ENCODE measurements around the gene SYNM.

DNA sequence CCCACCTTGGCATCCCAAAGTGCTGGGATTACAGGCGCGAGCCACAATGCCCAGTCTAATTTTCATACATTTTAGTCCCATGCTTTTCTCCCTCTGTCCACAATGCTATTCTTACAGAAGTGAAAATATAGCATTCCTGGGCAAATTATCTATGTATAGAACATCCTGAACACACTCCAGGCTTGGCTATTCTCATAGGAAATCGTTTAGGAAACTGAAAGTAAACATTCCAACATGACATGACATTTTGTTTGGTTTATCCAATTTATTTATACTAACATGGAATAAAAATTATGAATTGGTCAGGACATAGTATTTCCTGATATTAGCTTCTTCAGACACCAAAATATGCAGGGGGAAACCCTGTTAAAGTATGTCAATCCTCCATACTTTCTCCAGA, 52.6 kb downstream of the SYNM start:
- TF ChIP-seq PPARA (CRISPR knock-in tag; IDR thresholded peaks at IDR 0.05; ENCODE audit: borderline replicate concordance): no peak
- no peak for TF ChIP-seq CSDC2 (CRISPR knock-in tag; IDR thresholded peaks at IDR 0.05)
- TF ChIP-seq ISL1 (CRISPR knock-in tag; IDR thresholded peaks at IDR 0.05): no peak
- TF ChIP-seq, protein P1, sequence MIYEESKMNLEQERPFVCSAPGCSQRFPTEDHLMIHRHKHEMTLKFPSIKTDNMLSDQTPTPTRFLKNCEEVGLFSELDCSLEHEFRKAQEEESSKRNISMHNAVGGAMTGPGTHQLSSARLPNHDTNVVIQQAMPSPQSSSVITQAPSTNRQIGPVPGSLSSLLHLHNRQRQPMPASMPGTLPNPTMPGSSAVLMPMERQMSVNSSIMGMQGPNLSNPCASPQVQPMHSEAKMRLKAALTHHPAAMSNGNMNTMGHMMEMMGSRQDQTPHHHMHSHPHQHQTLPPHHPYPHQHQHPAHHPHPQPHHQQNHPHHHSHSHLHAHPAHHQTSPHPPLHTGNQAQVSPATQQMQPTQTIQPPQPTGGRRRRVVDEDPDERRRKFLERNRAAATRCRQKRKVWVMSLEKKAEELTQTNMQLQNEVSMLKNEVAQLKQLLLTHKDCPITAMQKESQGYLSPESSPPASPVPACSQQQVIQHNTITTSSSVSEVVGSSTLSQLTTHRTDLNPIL (CRISPR knock-in tag; IDR thresholded peaks at IDR 0.05; ENCODE audit: low read depth): no peak
- TF ChIP-seq, protein P2, sequence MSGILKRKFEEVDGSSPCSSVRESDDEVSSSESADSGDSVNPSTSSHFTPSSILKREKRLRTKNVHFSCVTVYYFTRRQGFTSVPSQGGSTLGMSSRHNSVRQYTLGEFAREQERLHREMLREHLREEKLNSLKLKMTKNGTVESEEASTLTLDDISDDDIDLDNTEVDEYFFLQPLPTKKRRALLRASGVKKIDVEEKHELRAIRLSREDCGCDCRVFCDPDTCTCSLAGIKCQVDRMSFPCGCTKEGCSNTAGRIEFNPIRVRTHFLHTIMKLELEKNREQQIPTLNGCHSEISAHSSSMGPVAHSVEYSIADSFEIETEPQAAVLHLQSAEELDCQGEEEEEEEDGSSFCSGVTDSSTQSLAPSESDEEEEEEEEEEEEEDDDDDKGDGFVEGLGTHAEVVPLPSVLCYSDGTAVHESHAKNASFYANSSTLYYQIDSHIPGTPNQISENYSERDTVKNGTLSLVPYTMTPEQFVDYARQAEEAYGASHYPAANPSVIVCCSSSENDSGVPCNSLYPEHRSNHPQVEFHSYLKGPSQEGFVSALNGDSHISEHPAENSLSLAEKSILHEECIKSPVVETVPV (CRISPR knock-in tag; IDR thresholded peaks at IDR 0.05): no peak
- TF ChIP-seq SNAI2 (CRISPR knock-in tag; IDR thresholded peaks at IDR 0.05): no peak
- TF ChIP-seq ZFP3 (CRISPR knock-in tag; IDR thresholded peaks at IDR 0.05): no peak
- TF ChIP-seq ZFP30 (CRISPR knock-in tag; IDR thresholded peaks at IDR 0.05): no peak
- TF ChIP-seq RARB (CRISPR knock-in tag; IDR thresholded peaks at IDR 0.05): no peak
- TF ChIP-seq ZC3H10 (CRISPR knock-in tag; IDR thresholded peaks at IDR 0.05): no peak
- TF ChIP-seq, protein P3, sequence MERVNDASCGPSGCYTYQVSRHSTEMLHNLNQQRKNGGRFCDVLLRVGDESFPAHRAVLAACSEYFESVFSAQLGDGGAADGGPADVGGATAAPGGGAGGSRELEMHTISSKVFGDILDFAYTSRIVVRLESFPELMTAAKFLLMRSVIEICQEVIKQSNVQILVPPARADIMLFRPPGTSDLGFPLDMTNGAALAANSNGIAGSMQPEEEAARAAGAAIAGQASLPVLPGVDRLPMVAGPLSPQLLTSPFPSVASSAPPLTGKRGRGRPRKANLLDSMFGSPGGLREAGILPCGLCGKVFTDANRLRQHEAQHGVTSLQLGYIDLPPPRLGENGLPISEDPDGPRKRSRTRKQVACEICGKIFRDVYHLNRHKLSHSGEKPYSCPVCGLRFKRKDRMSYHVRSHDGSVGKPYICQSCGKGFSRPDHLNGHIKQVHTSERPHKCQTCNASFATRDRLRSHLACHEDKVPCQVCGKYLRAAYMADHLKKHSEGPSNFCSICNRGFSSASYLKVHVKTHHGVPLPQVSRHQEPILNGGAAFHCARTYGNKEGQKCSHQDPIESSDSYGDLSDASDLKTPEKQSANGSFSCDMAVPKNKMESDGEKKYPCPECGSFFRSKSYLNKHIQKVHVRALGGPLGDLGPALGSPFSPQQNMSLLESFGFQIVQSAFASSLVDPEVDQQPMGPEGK (CRISPR knock-in tag; IDR thresholded peaks at IDR 0.05; ENCODE audit: borderline replicate concordance): no peak

All from SK-N-SH treated with all-trans-retinoic acid at 6 μM for 48 hours (cell line).